Measurements from ENCODE around the gene ZCCHC2. TPM values are rescaled to one million over a fixed set of nuclear protein-coding genes. Genes with fewer than 3 reads are reported as not detected.

ZCCHC2 gene
- total RNA-seq, 4 donors from 2014 or later: 17.6 to 36.6 (median 22.4) TPM

DNA sequence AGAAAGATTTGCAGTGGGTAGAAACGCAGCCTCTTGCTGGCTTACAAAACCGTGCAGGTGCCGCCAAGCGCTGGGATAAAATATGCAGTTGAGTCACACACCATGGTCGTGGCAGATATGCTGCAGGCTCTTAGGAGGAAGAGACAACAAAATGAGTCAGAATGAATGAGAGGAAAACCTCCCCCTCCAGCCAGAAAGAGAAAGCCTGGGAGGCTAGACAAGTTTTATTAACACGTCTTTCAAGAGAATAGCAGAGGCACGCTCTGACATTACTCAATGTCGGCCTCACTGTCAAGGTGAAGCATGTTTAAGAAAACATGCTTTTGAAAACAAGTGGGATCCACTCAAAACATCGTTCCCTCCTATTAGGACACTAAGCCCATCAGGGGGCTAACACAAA, 37.1 kb upstream of the ZCCHC2 start:
- in situ Hi-C loops (cut with MboI; ENCODE audit: low pct_ligation_motif_present in 1 of 4, low pct_unique_long_range_greater_than_20kb in 1 of 4, low sequenced_read_pairs in 3 of 4): no loop called here
- peak overlapping the region in 1 of 4 donors; percentile 17 for H3K27ac ChIP-seq

DNA sequence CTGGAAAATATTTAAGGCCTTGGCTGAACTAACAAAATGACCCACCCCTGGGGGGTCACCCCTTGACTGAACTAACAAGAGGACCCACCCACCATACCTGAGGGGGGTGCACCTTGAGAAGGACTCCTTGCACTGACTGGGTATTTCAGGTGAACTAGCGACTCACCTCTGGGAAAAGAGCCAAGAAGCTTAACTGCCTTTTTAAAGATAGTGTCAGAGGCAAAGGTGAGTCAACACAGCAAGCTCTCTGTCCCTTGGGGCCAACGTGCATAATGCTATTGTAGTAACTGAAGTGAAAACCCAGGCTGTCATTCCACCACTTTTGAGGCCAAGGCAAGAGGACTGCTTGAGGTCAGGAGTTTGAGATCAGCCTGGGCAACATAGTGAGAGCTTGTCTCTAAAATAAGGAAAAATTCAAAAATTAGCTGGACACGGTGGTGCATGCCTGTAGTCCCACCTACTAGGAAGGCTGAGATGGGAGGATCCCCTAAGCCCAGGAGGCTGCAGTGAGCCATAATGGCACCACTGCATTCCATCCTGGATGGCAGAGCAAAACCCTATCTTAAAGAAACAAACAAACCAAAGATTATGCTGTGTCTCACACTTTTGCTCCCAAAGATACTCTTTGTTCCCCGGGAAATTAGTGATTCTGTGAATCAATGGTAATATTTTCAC, 36.4 kb upstream of the ZCCHC2 start:
- intact Hi-C loops (cut with DNase I; ENCODE audit: low total_unique reads): no loop called here
- in situ Hi-C loops (cut with MboI; ENCODE audit: low pct_ligation_motif_present in 1 of 4, low pct_unique_long_range_greater_than_20kb in 1 of 4, low sequenced_read_pairs in 3 of 4): no loop called here
- TF ChIP-seq POLR2AphosphoS5 (IDR thresholded peaks at IDR 0.05): peak in 2 of 3 donors; percentile 7 to 18
- TF ChIP-seq, protein P1, sequence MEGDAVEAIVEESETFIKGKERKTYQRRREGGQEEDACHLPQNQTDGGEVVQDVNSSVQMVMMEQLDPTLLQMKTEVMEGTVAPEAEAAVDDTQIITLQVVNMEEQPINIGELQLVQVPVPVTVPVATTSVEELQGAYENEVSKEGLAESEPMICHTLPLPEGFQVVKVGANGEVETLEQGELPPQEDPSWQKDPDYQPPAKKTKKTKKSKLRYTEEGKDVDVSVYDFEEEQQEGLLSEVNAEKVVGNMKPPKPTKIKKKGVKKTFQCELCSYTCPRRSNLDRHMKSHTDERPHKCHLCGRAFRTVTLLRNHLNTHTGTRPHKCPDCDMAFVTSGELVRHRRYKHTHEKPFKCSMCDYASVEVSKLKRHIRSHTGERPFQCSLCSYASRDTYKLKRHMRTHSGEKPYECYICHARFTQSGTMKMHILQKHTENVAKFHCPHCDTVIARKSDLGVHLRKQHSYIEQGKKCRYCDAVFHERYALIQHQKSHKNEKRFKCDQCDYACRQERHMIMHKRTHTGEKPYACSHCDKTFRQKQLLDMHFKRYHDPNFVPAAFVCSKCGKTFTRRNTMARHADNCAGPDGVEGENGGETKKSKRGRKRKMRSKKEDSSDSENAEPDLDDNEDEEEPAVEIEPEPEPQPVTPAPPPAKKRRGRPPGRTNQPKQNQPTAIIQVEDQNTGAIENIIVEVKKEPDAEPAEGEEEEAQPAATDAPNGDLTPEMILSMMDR (IDR thresholded peaks at IDR 0.05): peak in 2 of 5 experiments; percentile 8 to 29
- no peak for TF ChIP-seq POLR2A (IDR thresholded peaks at IDR 0.05)
- no peak for TF ChIP-seq EP300 (IDR thresholded peaks at IDR 0.05; ENCODE audit: low read depth)
- no peak overlapping the region for H3K4me3 ChIP-seq
- peak; percentile 41 for DNase-seq
- 45 to 48% methylated on average over 3 to 4 of the region's 4 CpGs for WGBS, 2 donors (ENCODE audit: low coverage in 1 of 2)
- H3K36me3 ChIP-seq: no peaks in the 10 kb centered on the region
- no peaks in the 10 kb centered on the region for H3K27me3 ChIP-seq
- peaks cover 0 to 17% (median 11%) of the 10 kb centered on the region in 4 donors for H3K4me1 ChIP-seq
- H3K9me3 ChIP-seq: peaks cover under 1 to 2% of the 10 kb centered on the region in 2 donors
- H3K27ac ChIP-seq: peak overlapping the region in 2 of 4 donors; percentile 17 to 33

More for the DNA sequence above, 37.1 kb upstream of the ZCCHC2 start:
- intact Hi-C loops (cut with DNase I; ENCODE audit: low total_unique reads): no loop called here
- peaks cover 0 to 17% (median 11%) of the 10 kb centered on the region in 4 donors for H3K4me1 ChIP-seq
- H3K36me3 ChIP-seq: no peaks in the 10 kb centered on the region
- H3K27me3 ChIP-seq: no peaks in the 10 kb centered on the region
- TF ChIP-seq POLR2A (IDR thresholded peaks at IDR 0.05) (no peak), EP300 (IDR thresholded peaks at IDR 0.05; ENCODE audit: low read depth) (no peak), POLR2AphosphoS5 (IDR thresholded peaks at IDR 0.05) (no peak)
- TF ChIP-seq, protein P1 (IDR thresholded peaks at IDR 0.05): no peak
- WGBS, 2 donors (ENCODE audit: low coverage in 1 of 2): 48 to 49% methylated on average over 6 to 9 of the region's 9 CpGs
- no peak for DNase-seq
- no peak overlapping the region for H3K4me3 ChIP-seq
- peaks cover 8 to 9% of the 10 kb centered on the region in 2 donors for H3K9me3 ChIP-seq

DNA sequence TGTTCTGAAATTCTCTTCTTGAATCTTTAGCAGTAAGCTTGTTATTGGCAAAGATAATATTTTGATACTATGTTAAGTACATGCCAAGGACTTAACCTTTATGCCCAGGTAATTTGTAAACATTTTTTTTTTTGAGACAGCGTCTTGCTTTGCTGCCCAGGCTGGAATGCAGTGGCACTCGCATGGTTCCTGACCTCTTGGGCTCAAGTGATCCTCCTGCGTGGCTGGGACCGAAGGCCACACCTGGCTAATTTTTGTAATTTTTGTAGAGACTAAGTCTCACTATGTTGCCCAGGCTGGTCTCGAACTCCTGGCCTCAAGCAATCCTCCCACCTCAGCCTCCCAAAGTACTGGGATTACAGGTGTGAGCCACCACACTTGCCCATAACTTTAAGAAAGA, 35.7 kb upstream of the ZCCHC2 start:
- in situ Hi-C loops (cut with MboI; ENCODE audit: low pct_ligation_motif_present in 1 of 4, low pct_unique_long_range_greater_than_20kb in 1 of 4, low sequenced_read_pairs in 3 of 4): no loop called here
- intact Hi-C loops (cut with DNase I; ENCODE audit: low total_unique reads): no loop called here
- Histone ChIP-seq H3K27ac (no peak overlapping the region), H3K4me1 (peaks cover 0 to 17% (median 11%) of the 10 kb centered on the region in 4 donors), H3K9me3 (no peaks in the 10 kb centered on the region), H3K27me3 (no peaks in the 10 kb centered on the region), H3K36me3 (no peaks in the 10 kb centered on the region), H3K4me3 (no peak overlapping the region)
- no peak for TF ChIP-seq POLR2A (IDR thresholded peaks at IDR 0.05)
- no peak for TF ChIP-seq POLR2AphosphoS5 (IDR thresholded peaks at IDR 0.05)
- TF ChIP-seq, protein P1 (IDR thresholded peaks at IDR 0.05): no peak
- no peak for TF ChIP-seq EP300 (IDR thresholded peaks at IDR 0.05; ENCODE audit: low read depth)
- DNase-seq: no peak
- 92% methylated on average over 5 of the region's 5 CpGs; no CpG with 5 or more reads in 1 of the 2 donors for WGBS, 2 donors (ENCODE audit: low coverage in 1 of 2)

DNA sequence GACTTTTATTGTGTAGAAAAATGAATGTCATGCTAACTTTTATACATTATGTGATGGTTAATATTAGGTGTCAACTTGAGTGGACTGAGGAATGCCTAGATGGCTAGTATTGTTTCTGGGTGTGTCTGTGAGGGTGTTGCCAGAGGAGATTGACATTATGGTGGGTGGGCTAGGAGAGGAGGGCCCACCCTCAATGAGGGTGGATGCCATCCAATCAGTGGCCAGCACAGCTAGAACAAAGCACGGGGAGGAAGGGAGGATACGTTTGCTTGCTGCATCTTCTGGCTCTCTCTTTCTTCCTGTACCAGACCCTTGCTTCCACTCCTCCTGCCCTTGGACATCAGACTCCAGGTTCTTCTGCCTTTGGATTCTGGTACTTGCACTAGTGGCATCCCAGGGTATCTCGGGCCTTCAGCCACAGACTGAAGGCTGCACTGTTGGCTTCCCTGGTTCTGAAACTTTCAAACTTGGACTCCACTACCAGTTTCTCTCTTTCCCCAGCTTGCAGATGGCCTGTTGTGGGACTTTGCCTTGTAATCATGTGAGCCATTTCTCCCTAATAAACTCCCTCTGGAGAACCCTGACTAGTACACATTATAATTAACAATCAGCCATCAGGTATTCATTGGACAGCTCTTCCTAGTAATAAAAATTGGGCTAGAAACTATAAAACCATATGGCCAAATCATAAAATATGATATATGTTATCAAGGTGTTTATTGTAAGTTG, 31.7 kb upstream of the ZCCHC2 start:
- Histone ChIP-seq H3K27ac (no peak overlapping the region), H3K4me1 (peaks cover 0 to 8% (median 6%) of the 10 kb centered on the region in 4 donors), H3K4me3 (no peak overlapping the region), H3K36me3 (no peaks in the 10 kb centered on the region), H3K27me3 (no peaks in the 10 kb centered on the region), H3K9me3 (no peaks in the 10 kb centered on the region)
- TF ChIP-seq, protein P1 (IDR thresholded peaks at IDR 0.05): no peak
- no peak for TF ChIP-seq EP300 (IDR thresholded peaks at IDR 0.05; ENCODE audit: low read depth)
- TF ChIP-seq POLR2A (IDR thresholded peaks at IDR 0.05): no peak
- TF ChIP-seq POLR2AphosphoS5 (IDR thresholded peaks at IDR 0.05): no peak
- DNase-seq: no peak
- 60 to 69% methylated on average over 3 of the region's 3 CpGs for WGBS, 2 donors (ENCODE audit: low coverage in 1 of 2)
- in situ Hi-C loops (cut with MboI; ENCODE audit: low pct_ligation_motif_present in 1 of 4, low pct_unique_long_range_greater_than_20kb in 1 of 4, low sequenced_read_pairs in 3 of 4) (no loop called here), intact Hi-C loops (cut with DNase I; ENCODE audit: low total_unique reads) (no loop called here)

Data from transverse colon (tissue), 4 donors.